ENCODE measurements around the gene LITAF.

The LITAF gene

GRCh38 chr16:11550791-11551498 is 35.8 kb downstream of the LITAF start:
- DNase-seq (ENCODE audit: low spot score): no peak

GRCh38 chr16:11547118-11547916 is 39.4 kb downstream of the LITAF start:
- no peak for DNase-seq (ENCODE audit: low spot score)

- DNase-seq (ENCODE audit: low spot score): no peak
Observed at GRCh38 chr16:11546608-11547061, 40.1 kb downstream of the LITAF start.

- DNase-seq (ENCODE audit: low spot score): no peak
Observed at GRCh38 chr16:11543661-11544393, 42.9 kb downstream of the LITAF start.

- no peak for DNase-seq (ENCODE audit: low spot score)
Observed at GRCh38 chr16:11542069-11542744, 44.5 kb downstream of the LITAF start.

- no peak for DNase-seq (ENCODE audit: low spot score)
Observed at GRCh38 chr16:11539641-11540050, 47.1 kb downstream of the LITAF start.

- DNase-seq (ENCODE audit: low spot score): no peak
Observed at GRCh38 chr16:11538880-11539279, 47.8 kb downstream of the LITAF start.

- no peak for DNase-seq (ENCODE audit: low spot score)
Observed at GRCh38 chr16:11536104-11536866, 50.4 kb downstream of the LITAF start.

- no peak for DNase-seq (ENCODE audit: low spot score)
Observed at GRCh38 chr16:11535494-11535893, 51.2 kb downstream of the LITAF start.

GRCh38 chr16:11534262-11534661 is 52.5 kb downstream of the LITAF start:
- DNase-seq (ENCODE audit: low spot score): no peak

- no peak for DNase-seq (ENCODE audit: low spot score)
Observed at GRCh38 chr16:11533588-11533987, 53.1 kb downstream of the LITAF start.

GRCh38 chr16:11530171-11530940 is 56.4 kb downstream of the LITAF start:
- DNase-seq (ENCODE audit: low spot score): no peak

- DNase-seq (ENCODE audit: low spot score): no peak
Observed at GRCh38 chr16:11529285-11529684, 57.4 kb downstream of the LITAF start.

GRCh38 chr16:11528053-11528452 is 58.7 kb downstream of the LITAF start:
- no peak for DNase-seq (ENCODE audit: low spot score)

- DNase-seq (ENCODE audit: low spot score): no peak
Observed at GRCh38 chr16:11526655-11527350, 59.9 kb downstream of the LITAF start.

- no peak for DNase-seq (ENCODE audit: low spot score)
Observed at GRCh38 chr16:11524098-11524760, 62.5 kb downstream of the LITAF start.

GRCh38 chr16:11521055-11521454 is 65.7 kb downstream of the LITAF start:
- no peak for DNase-seq (ENCODE audit: low spot score)

- no peak for DNase-seq (ENCODE audit: low spot score)
Observed at GRCh38 chr16:11520442-11520841, 66.3 kb downstream of the LITAF start.

- no peak for DNase-seq (ENCODE audit: low spot score)
Observed at GRCh38 chr16:11517961-11518360, 68.8 kb downstream of the LITAF start.

Data from germinal center (tissue), 1 donor.